HL-60 (cell line): ENCODE measurements around the gene MAP7.

Experiments
- POLR2AphosphoS5 ChIP-seq: IDR thresholded peaks from 2 replicates; pipeline ENCODE4 v1.6.1; 2012; ENCODE audit warnings: low read depth
- TF ChIP-seq, protein P1 (sequence below): IDR thresholded peaks from one replicate; pipeline ENCODE4 v1.5.1; 2011; ENCODE audit warnings: low read length, control low read depth, inconsistent platforms; ENCODE audit not compliant: insufficient read depth

DNA sequence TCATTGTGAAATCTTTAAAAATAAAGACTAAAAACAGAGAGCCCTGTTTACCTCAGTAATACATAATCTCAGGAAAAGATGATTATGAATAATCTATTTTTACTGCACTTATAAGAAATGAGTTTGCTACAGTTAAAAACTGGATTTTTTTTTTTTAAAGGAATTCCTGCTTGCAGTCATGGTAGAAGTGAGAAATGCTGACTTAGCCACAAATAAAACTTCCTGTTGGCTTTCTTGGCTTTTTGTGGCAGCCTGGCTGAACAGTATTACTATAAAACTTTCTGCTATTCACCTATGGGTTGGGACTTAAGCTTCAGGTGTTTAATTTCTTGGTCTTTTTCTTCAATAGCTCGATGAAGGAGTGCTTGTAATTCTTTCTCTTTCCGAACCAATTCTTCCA lies 12.0 kb upstream of the MAP7 start:
- TF ChIP-seq, protein P1, sequence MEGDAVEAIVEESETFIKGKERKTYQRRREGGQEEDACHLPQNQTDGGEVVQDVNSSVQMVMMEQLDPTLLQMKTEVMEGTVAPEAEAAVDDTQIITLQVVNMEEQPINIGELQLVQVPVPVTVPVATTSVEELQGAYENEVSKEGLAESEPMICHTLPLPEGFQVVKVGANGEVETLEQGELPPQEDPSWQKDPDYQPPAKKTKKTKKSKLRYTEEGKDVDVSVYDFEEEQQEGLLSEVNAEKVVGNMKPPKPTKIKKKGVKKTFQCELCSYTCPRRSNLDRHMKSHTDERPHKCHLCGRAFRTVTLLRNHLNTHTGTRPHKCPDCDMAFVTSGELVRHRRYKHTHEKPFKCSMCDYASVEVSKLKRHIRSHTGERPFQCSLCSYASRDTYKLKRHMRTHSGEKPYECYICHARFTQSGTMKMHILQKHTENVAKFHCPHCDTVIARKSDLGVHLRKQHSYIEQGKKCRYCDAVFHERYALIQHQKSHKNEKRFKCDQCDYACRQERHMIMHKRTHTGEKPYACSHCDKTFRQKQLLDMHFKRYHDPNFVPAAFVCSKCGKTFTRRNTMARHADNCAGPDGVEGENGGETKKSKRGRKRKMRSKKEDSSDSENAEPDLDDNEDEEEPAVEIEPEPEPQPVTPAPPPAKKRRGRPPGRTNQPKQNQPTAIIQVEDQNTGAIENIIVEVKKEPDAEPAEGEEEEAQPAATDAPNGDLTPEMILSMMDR, result no peak
- no peak for TF ChIP-seq POLR2AphosphoS5
